ENCODE results near the gene MTOR.

- TF ChIP-seq CTCF (IDR thresholded peaks at IDR 0.05), result no peak
- TF ChIP-seq EZH2phosphoT487 (IDR thresholded peaks at IDR 0.05), result no peak
- no peak for TF ChIP-seq EZH2 (IDR thresholded peaks at IDR 0.05)
Measured at GRCh38 chr1:11058026-11058425, 204.3 kb downstream of the MTOR start.

Data from neural progenitor cell (in vitro differentiated cells).